Stimulated activated CD4-positive, alpha-beta T cell treated with anti-CD3 and anti-CD28 coated beads, Interleukin-1b, Interleukin-23, amount 100 ng/mL, for 1 hour (primary cell): ENCODE results near the gene DCAF11.
"Not testable (repeated sequence)": the region's sequence is repeated elsewhere in the genome, so short reads cannot be mapped to it uniquely, and the experiment has no call there.

Source experiments
- DNase-seq, 2 donors: peaks; one replicate each; pipeline ENCODE4 v3.0.0-alpha.2; 2020; ENCODE audit warnings: low read depth in 2 of 2

The DCAF11 gene

GRCh38 chr14:24096545-24097181, 17.9 kb upstream of the DCAF11 start:
- DNase-seq: no peak

- DNase-seq: no peak
Measured at GRCh38 chr14:24098229-24098926, 16.2 kb upstream of the DCAF11 start.

GRCh38 chr14:24098927-24099813, 15.4 kb upstream of the DCAF11 start:
- no peak for DNase-seq

GRCh38 chr14:24100197-24100981, 14.2 kb upstream of the DCAF11 start:
- DNase-seq: no peak

- no peak for DNase-seq
Measured at GRCh38 chr14:24100982-24101494, 13.5 kb upstream of the DCAF11 start.

GRCh38 chr14:24102357-24103048, 12.1 kb upstream of the DCAF11 start:
- DNase-seq: no peak

GRCh38 chr14:24103451-24103850, 11.1 kb upstream of the DCAF11 start:
- DNase-seq: no peak

- DNase-seq: not testable (repeated sequence)
Measured at GRCh38 chr14:24105609-24106239, 8.9 kb upstream of the DCAF11 start.

GRCh38 chr14:24106672-24107271, 7.8 kb upstream of the DCAF11 start:
- no peak for DNase-seq

- DNase-seq: no peak
Measured at GRCh38 chr14:24108336-24108874, 6.2 kb upstream of the DCAF11 start.

GRCh38 chr14:24110060-24110459, 4.5 kb upstream of the DCAF11 start:
- DNase-seq: no peak

- DNase-seq: no peak
Measured at GRCh38 chr14:24110523-24110922, 4.1 kb upstream of the DCAF11 start.

- no peak for DNase-seq
Measured at GRCh38 chr14:24113379-24113800, 1.2 kb upstream of the DCAF11 start.

- DNase-seq: peak; percentile 40 to 42
Measured at GRCh38 chr14:24113801-24114531, 611 bp upstream of the DCAF11 start.

- no peak for DNase-seq
Measured at GRCh38 chr14:24115422-24116127, 998 bp downstream of the DCAF11 start.

- no peak for DNase-seq
Measured at GRCh38 chr14:24116128-24116814, 1.7 kb downstream of the DCAF11 start.

- DNase-seq: no peak
Measured at GRCh38 chr14:24117179-24117578, 2.6 kb downstream of the DCAF11 start.

GRCh38 chr14:24119691-24120090, 5.1 kb downstream of the DCAF11 start:
- DNase-seq: no peak
